Measurements from ENCODE around the gene TNFSF15.

Gene TNFSF15

DNA sequence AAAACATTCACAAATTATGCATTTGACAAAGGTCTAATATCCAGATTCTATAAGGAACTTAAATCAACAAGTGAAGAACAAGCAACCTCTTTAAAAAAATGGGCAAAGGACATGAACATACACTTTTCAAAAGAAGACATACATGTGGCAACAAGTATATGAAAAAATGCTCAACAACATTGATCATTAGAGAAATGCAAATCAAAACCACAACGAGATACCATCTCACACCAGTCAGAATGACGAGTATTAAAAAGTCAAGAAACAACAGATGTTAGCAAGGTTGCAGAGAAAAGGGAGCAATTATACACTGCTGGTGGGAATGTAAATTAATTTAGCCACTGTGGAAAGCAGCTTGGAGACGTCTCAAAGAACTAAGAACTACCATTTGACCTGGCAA is 38.9 kb upstream of the TNFSF15 start:
- Histone ChIP-seq H3K4me1 (ENCODE audit: control insufficient read depth, insufficient read depth, low read length) (no peaks in the 10 kb centered on the region), H3K9ac (ENCODE audit: low read length) (no peak overlapping the region), H3K9me3 (ENCODE audit: control insufficient read depth, insufficient read depth, low read depth, low read length) (no peaks in the 10 kb centered on the region), H3K4me3 (ENCODE audit: low read depth, low read length) (no peak overlapping the region), H3K36me3 (ENCODE audit: control insufficient read depth, insufficient read depth, low read length) (no peaks in the 10 kb centered on the region), H3K27ac (ENCODE audit: low read depth, low read length) (no peak overlapping the region), H3K27me3 (ENCODE audit: control insufficient read depth, insufficient read depth, low read length) (no peaks in the 10 kb centered on the region)

DNA sequence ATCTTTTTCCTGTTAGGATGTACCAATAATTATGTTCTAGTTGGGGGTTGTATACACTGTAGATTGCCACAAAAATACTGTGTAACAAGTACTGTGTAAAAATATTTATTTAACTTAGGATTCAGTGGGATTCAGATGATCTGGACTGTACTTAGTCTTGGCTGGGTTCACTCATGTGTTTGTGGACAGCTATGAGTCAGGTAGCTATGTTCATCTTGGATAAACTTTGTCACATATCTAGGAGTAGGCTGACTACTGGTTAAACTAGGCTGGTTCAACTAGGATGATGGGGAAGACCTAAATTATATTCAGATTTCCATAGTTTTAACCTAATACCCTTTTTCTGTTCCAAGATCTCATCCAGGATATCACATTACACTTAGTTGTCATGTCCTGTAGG is 32.1 kb upstream of the TNFSF15 start:
- Histone ChIP-seq H3K27me3 (ENCODE audit: control insufficient read depth, insufficient read depth, low read length) (no peaks in the 10 kb centered on the region), H3K9ac (ENCODE audit: low read length) (no peak overlapping the region), H3K4me3 (ENCODE audit: low read depth, low read length) (no peak overlapping the region), H3K4me1 (ENCODE audit: control insufficient read depth, insufficient read depth, low read length) (no peaks in the 10 kb centered on the region), H3K9me3 (ENCODE audit: control insufficient read depth, insufficient read depth, low read depth, low read length) (0 out of 2 replicates have a peak, but pooled peaks cover 3% of the 10 kb centered on the region), H3K36me3 (ENCODE audit: control insufficient read depth, insufficient read depth, low read length) (no peaks in the 10 kb centered on the region), H3K27ac (ENCODE audit: low read depth, low read length) (no peak overlapping the region)

DNA sequence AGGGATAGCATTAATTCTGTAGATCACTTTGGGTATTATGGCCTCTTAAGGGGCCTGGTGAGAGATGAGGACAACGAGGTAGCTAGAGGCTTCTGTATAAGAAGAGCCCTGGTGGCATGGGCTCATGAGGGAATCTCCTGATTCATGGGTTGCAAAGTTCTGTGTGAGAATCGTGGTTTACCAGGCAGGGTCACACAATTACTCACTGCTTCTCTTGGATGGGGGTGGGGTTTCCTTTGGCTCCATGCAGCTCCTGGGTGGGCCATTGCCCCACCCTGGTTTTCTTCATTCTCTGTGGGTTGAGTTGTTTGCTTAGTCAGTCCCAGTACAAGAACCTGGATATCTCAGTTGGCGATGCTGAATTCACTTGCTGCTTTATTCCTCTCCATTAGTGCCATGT is 30.9 kb upstream of the TNFSF15 start:
- Histone ChIP-seq H3K36me3 (ENCODE audit: control insufficient read depth, insufficient read depth, low read length) (no peaks in the 10 kb centered on the region), H3K4me1 (ENCODE audit: control insufficient read depth, insufficient read depth, low read length) (no peaks in the 10 kb centered on the region)

GRCh38 chr9:114834386-114834785 is 28.5 kb upstream of the TNFSF15 start:
- peaks cover 3% of the 10 kb centered on the region; the same call in 1 of the 2 replicates for H3K9me3 ChIP-seq (ENCODE audit: control insufficient read depth, insufficient read depth, low read depth, low read length)

More for the DNA sequence above, 30.9 kb upstream of the TNFSF15 start:
- Histone ChIP-seq H3K9ac (ENCODE audit: low read length) (no peak overlapping the region), H3K27me3 (ENCODE audit: control insufficient read depth, insufficient read depth, low read length) (no peaks in the 10 kb centered on the region), H3K4me3 (ENCODE audit: low read depth, low read length) (no peak overlapping the region), H3K9me3 (ENCODE audit: control insufficient read depth, insufficient read depth, low read depth, low read length) (peaks cover 3% of the 10 kb centered on the region; the same call in 1 of the 2 replicates), H3K27ac (ENCODE audit: low read depth, low read length) (no peak overlapping the region)

GRCh38 chr9:114830546-114830945 is 24.7 kb upstream of the TNFSF15 start:
- Histone ChIP-seq H3K9ac (ENCODE audit: low read length) (no peak overlapping the region), H3K27me3 (ENCODE audit: control insufficient read depth, insufficient read depth, low read length) (peaks cover 22% of the 10 kb centered on the region), H3K4me1 (ENCODE audit: control insufficient read depth, insufficient read depth, low read length) (no peaks in the 10 kb centered on the region), H3K36me3 (ENCODE audit: control insufficient read depth, insufficient read depth, low read length) (no peaks in the 10 kb centered on the region), H3K9me3 (ENCODE audit: control insufficient read depth, insufficient read depth, low read depth, low read length) (no peaks in the 10 kb centered on the region; the same call in 1 of the 2 replicates), H3K27ac (ENCODE audit: low read depth, low read length) (no peak overlapping the region), H3K4me3 (ENCODE audit: low read depth, low read length) (no peak overlapping the region)

More at GRCh38 chr9:114834386-114834785, 28.5 kb upstream of the TNFSF15 start:
- Histone ChIP-seq H3K36me3 (ENCODE audit: control insufficient read depth, insufficient read depth, low read length) (no peaks in the 10 kb centered on the region), H3K27ac (ENCODE audit: low read depth, low read length) (no peak overlapping the region), H3K27me3 (ENCODE audit: control insufficient read depth, insufficient read depth, low read length) (peaks cover 5% of the 10 kb centered on the region; the same call in 1 of the 2 replicates), H3K4me3 (ENCODE audit: low read depth, low read length) (no peak overlapping the region), H3K4me1 (ENCODE audit: control insufficient read depth, insufficient read depth, low read length) (no peaks in the 10 kb centered on the region), H3K9ac (ENCODE audit: low read length) (no peak overlapping the region)

DNA sequence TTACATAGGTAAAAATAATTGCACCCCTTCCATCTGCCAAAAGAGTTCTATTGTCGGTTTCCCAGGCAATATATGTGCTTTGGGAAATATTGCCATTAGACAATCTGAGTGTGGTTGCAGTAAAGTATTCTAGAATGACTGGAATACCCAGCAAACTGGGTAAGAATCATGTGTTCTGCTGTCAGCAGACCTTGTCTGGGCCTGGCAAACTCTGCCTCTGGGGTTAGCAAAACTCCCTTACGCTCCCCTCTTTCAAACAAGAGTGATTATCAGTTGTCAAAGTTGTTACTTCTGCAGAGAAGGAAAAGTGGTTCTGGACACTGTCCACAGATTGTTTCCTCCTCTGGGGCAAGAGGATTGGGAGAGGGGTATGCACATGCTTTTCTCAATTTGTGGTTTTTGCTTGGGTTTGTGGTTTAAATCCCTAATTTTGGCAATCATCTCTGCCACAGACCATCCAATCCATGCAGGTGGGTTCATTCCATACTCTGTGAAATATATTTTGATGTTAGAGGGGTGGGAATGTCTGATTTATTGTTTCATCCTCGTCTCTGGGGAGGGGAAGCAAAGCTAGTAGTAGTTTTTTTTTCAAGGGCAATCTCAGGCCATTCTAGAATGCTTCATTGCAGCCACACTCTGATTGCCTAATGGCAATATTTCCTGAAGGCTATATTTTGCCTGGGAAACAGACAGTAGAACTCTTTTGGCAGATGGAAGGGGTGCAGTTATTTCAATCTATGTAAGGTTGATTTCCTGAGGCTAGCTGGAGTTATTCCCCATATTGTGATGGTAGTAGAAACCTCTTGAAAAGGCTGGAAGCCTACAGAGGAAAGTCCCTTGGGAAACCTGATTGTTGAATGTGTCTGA is 24.0 kb upstream of the TNFSF15 start:
- Histone ChIP-seq H3K9me3 (ENCODE audit: control insufficient read depth, insufficient read depth, low read depth, low read length) (no peaks in the 10 kb centered on the region; the same call in 1 of the 2 replicates), H3K4me3 (ENCODE audit: low read depth, low read length) (no peak overlapping the region), H3K27me3 (ENCODE audit: control insufficient read depth, insufficient read depth, low read length) (peaks cover 22% of the 10 kb centered on the region), H3K4me1 (ENCODE audit: control insufficient read depth, insufficient read depth, low read length) (no peaks in the 10 kb centered on the region), H3K36me3 (ENCODE audit: control insufficient read depth, insufficient read depth, low read length) (no peaks in the 10 kb centered on the region), H3K27ac (ENCODE audit: low read depth, low read length) (no peak overlapping the region), H3K9ac (ENCODE audit: low read length) (no peak overlapping the region)

- Histone ChIP-seq H3K27ac (ENCODE audit: low read depth, low read length) (no peak overlapping the region), H3K36me3 (ENCODE audit: control insufficient read depth, insufficient read depth, low read length) (no peaks in the 10 kb centered on the region), H3K9me3 (ENCODE audit: control insufficient read depth, insufficient read depth, low read depth, low read length) (no peaks in the 10 kb centered on the region; the same call in 1 of the 2 replicates), H3K27me3 (ENCODE audit: control insufficient read depth, insufficient read depth, low read length) (peaks cover 24% of the 10 kb centered on the region), H3K4me3 (ENCODE audit: low read depth, low read length) (no peak overlapping the region), H3K4me1 (ENCODE audit: control insufficient read depth, insufficient read depth, low read length) (no peaks in the 10 kb centered on the region), H3K9ac (ENCODE audit: low read length) (no peak overlapping the region)
These were observed 22.4 kb upstream of the TNFSF15 start for GRCh38 chr9:114828303-114828650.

DNA sequence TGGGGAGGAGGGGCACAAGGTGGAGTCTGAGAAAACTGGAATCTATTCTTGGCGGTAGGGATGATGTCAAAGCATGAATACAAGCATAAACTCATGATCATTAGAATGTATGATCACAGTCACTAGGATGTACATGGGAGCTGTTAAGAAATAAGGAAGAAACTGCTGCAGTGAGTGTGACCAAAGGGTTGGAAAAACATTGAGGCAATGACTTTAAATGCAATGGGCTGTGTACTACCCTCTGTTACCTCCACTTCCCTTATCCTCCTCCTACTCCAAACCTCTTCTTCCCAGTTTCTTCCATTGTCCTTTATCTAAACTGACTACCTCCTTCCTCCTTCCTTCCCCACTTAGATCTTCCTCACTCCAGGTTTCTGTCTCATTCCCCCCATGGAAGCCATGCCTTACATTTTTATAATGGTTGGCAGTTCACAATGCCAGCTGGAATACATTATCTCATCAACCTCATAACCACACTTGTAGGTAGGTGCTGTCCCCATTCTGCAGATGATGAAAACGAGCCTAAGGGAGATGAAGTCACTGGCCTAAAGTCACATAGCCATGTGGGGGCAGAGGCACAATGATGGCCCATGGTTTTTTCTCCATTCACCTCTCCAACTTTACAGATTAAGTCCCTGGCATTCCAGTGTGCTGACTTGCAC is 21.9 kb upstream of the TNFSF15 start:
- Histone ChIP-seq H3K4me1 (ENCODE audit: control insufficient read depth, insufficient read depth, low read length) (no peaks in the 10 kb centered on the region), H3K9ac (ENCODE audit: low read length) (no peak overlapping the region), H3K9me3 (ENCODE audit: control insufficient read depth, insufficient read depth, low read depth, low read length) (no peaks in the 10 kb centered on the region; the same call in 1 of the 2 replicates), H3K4me3 (ENCODE audit: low read depth, low read length) (no peak overlapping the region), H3K27me3 (ENCODE audit: control insufficient read depth, insufficient read depth, low read length) (peaks cover 24% of the 10 kb centered on the region), H3K27ac (ENCODE audit: low read depth, low read length) (no peak overlapping the region), H3K36me3 (ENCODE audit: control insufficient read depth, insufficient read depth, low read length) (no peaks in the 10 kb centered on the region)

DNA sequence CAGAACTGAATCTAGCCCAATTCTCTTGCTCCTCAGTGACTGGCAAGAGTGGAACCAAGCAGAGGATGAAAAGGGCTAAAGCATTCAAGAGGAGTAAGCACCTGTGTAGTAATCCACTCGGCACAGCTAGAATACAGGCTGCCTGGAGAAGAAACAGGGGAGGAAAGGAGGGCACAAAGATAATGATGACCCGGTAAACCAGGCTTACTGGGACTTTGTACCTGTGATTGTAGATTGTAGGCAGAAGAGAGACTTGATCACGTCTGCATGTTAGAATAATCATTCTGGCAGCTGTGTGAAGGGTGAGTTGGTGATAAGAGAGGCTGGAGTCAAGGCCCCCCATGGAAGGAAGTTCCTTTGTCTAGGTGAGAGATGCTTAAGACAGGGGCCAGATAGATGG is 20.6 kb upstream of the TNFSF15 start:
- no peaks in the 10 kb centered on the region for H3K36me3 ChIP-seq (ENCODE audit: control insufficient read depth, insufficient read depth, low read length)

GRCh38 chr9:114825126-114825795 is 19.4 kb upstream of the TNFSF15 start:
- no peaks in the 10 kb centered on the region for H3K36me3 ChIP-seq (ENCODE audit: control insufficient read depth, insufficient read depth, low read length)
- no peak overlapping the region for H3K9ac ChIP-seq (ENCODE audit: low read length)
- no peak overlapping the region for H3K27ac ChIP-seq (ENCODE audit: low read depth, low read length)
- H3K9me3 ChIP-seq (ENCODE audit: control insufficient read depth, insufficient read depth, low read depth, low read length), result no peaks in the 10 kb centered on the region
- H3K27me3 ChIP-seq (ENCODE audit: control insufficient read depth, insufficient read depth, low read length), result peaks cover 20% of the 10 kb centered on the region
- no peak overlapping the region for H3K4me3 ChIP-seq (ENCODE audit: low read depth, low read length)
- no peaks in the 10 kb centered on the region for H3K4me1 ChIP-seq (ENCODE audit: control insufficient read depth, insufficient read depth, low read length)

More for the DNA sequence above, 20.6 kb upstream of the TNFSF15 start:
- H3K4me3 ChIP-seq (ENCODE audit: low read depth, low read length), result no peak overlapping the region
- no peaks in the 10 kb centered on the region for H3K4me1 ChIP-seq (ENCODE audit: control insufficient read depth, insufficient read depth, low read length)
- peaks cover 24% of the 10 kb centered on the region for H3K27me3 ChIP-seq (ENCODE audit: control insufficient read depth, insufficient read depth, low read length)
- no peaks in the 10 kb centered on the region for H3K9me3 ChIP-seq (ENCODE audit: control insufficient read depth, insufficient read depth, low read depth, low read length)
- H3K9ac ChIP-seq (ENCODE audit: low read length), result no peak overlapping the region
- no peak overlapping the region for H3K27ac ChIP-seq (ENCODE audit: low read depth, low read length)

DNA sequence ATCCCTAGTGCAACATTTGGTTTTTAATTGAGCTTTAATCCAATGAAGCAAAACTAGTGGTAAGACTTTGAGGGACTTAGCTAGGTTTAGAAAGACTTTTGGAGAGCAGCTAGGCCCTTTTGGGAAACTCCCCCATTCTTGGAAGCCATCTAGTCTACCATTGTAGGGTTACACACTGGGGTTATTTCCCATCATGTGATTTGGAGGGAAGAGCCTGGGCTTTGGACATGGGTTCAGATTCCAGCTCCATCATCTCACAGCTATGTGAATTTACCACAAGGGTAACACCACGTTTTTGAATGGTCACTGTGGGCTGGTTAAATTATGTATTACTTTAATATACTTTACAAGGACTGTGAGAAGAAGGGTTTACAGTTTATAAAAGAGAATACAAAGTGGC is 18.3 kb upstream of the TNFSF15 start:
- H3K9ac ChIP-seq (ENCODE audit: low read length), result no peak overlapping the region
- no peak overlapping the region for H3K4me3 ChIP-seq (ENCODE audit: low read depth, low read length)
- H3K9me3 ChIP-seq (ENCODE audit: control insufficient read depth, insufficient read depth, low read depth, low read length), result no peaks in the 10 kb centered on the region
- no peaks in the 10 kb centered on the region for H3K36me3 ChIP-seq (ENCODE audit: control insufficient read depth, insufficient read depth, low read length)
- peaks cover 22% of the 10 kb centered on the region for H3K27me3 ChIP-seq (ENCODE audit: control insufficient read depth, insufficient read depth, low read length)
- H3K27ac ChIP-seq (ENCODE audit: low read depth, low read length), result no peak overlapping the region
- H3K4me1 ChIP-seq (ENCODE audit: control insufficient read depth, insufficient read depth, low read length), result no peaks in the 10 kb centered on the region

Measured in HUES6 (cell line).